ENCODE data around the gene ESPN. TPM values are rescaled to one million over a fixed set of nuclear protein-coding genes. Genes with fewer than 3 reads are reported as not detected.

The ESPN gene
- total and polyA plus RNA-seq, 10 of the 15 experiments (the other 5 are each of a cell fraction or from before 2014, with no cell fraction given), result 0.18 to 0.71 (median 0.59) TPM; not detected in 7

DNA sequence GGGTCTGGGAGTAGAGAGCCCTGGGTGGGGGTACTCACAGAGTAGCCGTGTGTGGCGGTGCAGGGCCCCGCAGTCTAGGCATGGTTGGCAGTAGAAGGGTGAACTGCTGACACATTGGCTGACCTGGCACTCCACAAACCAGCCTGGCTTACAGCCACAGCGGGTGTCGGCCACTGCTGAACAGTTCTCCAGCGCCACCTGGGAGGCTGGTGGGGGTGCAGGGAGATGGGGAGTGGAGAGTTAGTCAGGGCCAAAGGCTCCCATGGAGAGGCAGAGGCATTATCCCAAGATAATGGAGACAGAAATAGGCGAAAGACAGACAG lies 39.9 kb downstream of the ESPN start:
- H3K79me2 ChIP-seq (ENCODE audit: control insufficient read depth, insufficient read depth, low read length), result no peaks in the 10 kb centered on the region
- H3K27me3 ChIP-seq (replicated peaks in 1 of 2; ENCODE audit: control insufficient read depth in 2 of 2, insufficient read depth in 2 of 2, low read length in 1 of 2), result peaks cover 3% of the 10 kb centered on the region in 2 experiments; a peak in 3 of 4 replicates
- peak; percentile 38 for ATAC-seq
- no peaks in the 10 kb centered on the region; the same call in 1 of the 2 replicates for H3K4me1 ChIP-seq (ENCODE audit: control insufficient read depth, insufficient read depth, low read length)
- no peak overlapping the region for H3K4me3 ChIP-seq
- H3K27ac ChIP-seq (ENCODE audit: control insufficient read depth, insufficient read depth), result no peak overlapping the region
- no peaks in the 10 kb centered on the region for H4K20me1 ChIP-seq (ENCODE audit: control insufficient read depth, insufficient read depth)
- no peak overlapping the region for H2AFZ ChIP-seq (ENCODE audit: control insufficient read depth, low read depth, low read length)
- no peak overlapping the region for H3K4me2 ChIP-seq (ENCODE audit: control insufficient read depth, insufficient read depth)
- intact Hi-C loops (cut with micrococcal nuclease; ENCODE audit: unreplicated experiment) (no loop called here), in situ Hi-C loops (cut with MboI) (no loop called here)
- ChIA-PET RAD21 (ENCODE audit: unreplicated experiment) (no interaction called here), CTCF (interaction anchor here (1.5 to 1.9 kb wide), 2 partner anchors 24 to 27 kb away, joined by 4 to 7 read pairs; no protein-coding TSS in a partner anchor), POLR2A (interaction anchor here (0.5 kb wide), 1 partner anchor 21 kb away, joined by 4 read pairs; no protein-coding TSS in a partner anchor), SMC1A (ENCODE audit: uncharacterized antibody, unreplicated experiment) (no interaction called here)
- BruUV-seq (replicated peaks), result no TSS peak
- FAIRE-seq, result no peak
- H3K36me3 ChIP-seq (ENCODE audit: control insufficient read depth in 2 of 2, insufficient read depth in 2 of 2, low read length in 1 of 2), result no peaks in the 10 kb centered on the region
- TF ChIP-seq, protein P1, sequence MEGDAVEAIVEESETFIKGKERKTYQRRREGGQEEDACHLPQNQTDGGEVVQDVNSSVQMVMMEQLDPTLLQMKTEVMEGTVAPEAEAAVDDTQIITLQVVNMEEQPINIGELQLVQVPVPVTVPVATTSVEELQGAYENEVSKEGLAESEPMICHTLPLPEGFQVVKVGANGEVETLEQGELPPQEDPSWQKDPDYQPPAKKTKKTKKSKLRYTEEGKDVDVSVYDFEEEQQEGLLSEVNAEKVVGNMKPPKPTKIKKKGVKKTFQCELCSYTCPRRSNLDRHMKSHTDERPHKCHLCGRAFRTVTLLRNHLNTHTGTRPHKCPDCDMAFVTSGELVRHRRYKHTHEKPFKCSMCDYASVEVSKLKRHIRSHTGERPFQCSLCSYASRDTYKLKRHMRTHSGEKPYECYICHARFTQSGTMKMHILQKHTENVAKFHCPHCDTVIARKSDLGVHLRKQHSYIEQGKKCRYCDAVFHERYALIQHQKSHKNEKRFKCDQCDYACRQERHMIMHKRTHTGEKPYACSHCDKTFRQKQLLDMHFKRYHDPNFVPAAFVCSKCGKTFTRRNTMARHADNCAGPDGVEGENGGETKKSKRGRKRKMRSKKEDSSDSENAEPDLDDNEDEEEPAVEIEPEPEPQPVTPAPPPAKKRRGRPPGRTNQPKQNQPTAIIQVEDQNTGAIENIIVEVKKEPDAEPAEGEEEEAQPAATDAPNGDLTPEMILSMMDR (IDR thresholded peaks at IDR 0.05 in 2 of 3, conservative IDR thresholded peaks at IDR 0.05 in 1 of 3; ENCODE audit: control insufficient read depth in 2 of 3, extremely low read depth in 1 of 3, insufficient read depth in 1 of 3, low read depth in 3 of 3, low read length in 3 of 3), result 0 out of 6 replicates have a peak, but pooled peaks of 1 of the 3 experiments have one; percentile 15
- TF ChIP-seq NBN (IDR thresholded peaks at IDR 0.05) (no peak), ATF7 (IDR thresholded peaks at IDR 0.05; ENCODE audit: low read depth) (no peak), ZNF217 (IDR thresholded peaks at IDR 0.05) (no peak), RBBP5 (conservative IDR thresholded peaks at IDR 0.05) (no peak)
- 18% methylated on average over 7 of the region's 7 CpGs for WGBS (ENCODE audit: insufficient coverage, insufficient replicate concordance, low lambda C conversion rate, missing lambda C conversion rate)
- no peaks in the 10 kb centered on the region for H3K9me3 ChIP-seq (replicated peaks; ENCODE audit: control insufficient read depth, insufficient read depth, low read length)
- no peak overlapping the region for H3K9ac ChIP-seq (ENCODE audit: control insufficient read depth, insufficient read depth, low read length)
- no peak for DNase-seq (ENCODE audit: low read depth, low spot score)

DNA sequence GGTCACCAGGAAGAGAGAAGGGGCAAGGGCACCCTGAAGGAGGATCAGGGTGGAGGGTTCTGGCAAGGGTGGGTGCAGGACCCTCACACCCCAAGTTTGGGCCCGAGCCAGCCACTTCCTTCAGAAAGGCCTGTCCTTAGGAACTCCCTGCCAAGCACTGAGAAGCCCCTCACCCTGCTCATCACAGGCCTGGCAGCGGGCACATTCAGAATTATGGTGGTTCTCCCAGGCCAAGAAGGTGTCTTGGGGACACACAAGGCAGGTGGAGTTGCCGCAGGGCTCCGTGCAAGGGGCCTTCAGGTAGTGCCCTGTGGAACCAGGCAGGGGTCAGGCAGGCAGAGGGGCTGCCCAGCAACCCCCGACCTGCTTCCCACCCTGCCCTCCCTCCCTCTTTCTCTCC lies 40.3 kb downstream of the ESPN start:
- H3K4me3 ChIP-seq, result no peak overlapping the region
- FAIRE-seq (no peak), ATAC-seq (no peak), DNase-seq (ENCODE audit: low read depth, low spot score) (no peak)
- intact Hi-C loops (cut with micrococcal nuclease; ENCODE audit: unreplicated experiment), result no loop called here
- H4K20me1 ChIP-seq (ENCODE audit: control insufficient read depth, insufficient read depth), result no peaks in the 10 kb centered on the region
- H3K27me3 ChIP-seq (replicated peaks in 1 of 2; ENCODE audit: control insufficient read depth in 2 of 2, insufficient read depth in 2 of 2, low read length in 1 of 2), result peaks cover 0 to 3% of the 10 kb centered on the region in 2 experiments; a peak in 3 of 4 replicates
- no peak overlapping the region for H3K4me2 ChIP-seq (ENCODE audit: control insufficient read depth, insufficient read depth)
- H3K9ac ChIP-seq (ENCODE audit: control insufficient read depth, insufficient read depth, low read length), result no peak overlapping the region
- no peak overlapping the region for H2AFZ ChIP-seq (ENCODE audit: control insufficient read depth, low read depth, low read length)
- BruUV-seq (replicated peaks), result no TSS peak
- ChIA-PET SMC1A (ENCODE audit: uncharacterized antibody, unreplicated experiment) (no interaction called here), CTCF (interaction anchor here (1.5 to 1.9 kb wide), 2 partner anchors 24 to 27 kb away, joined by 4 to 7 read pairs; no protein-coding TSS in a partner anchor), POLR2A (no interaction called here), RAD21 (ENCODE audit: unreplicated experiment) (no interaction called here)
- no peaks in the 10 kb centered on the region for H3K79me2 ChIP-seq (ENCODE audit: control insufficient read depth, insufficient read depth, low read length)
- no peaks in the 10 kb centered on the region; the same call in 1 of the 2 replicates for H3K4me1 ChIP-seq (ENCODE audit: control insufficient read depth, insufficient read depth, low read length)
- 63% methylated on average over 4 of the region's 5 CpGs for WGBS (ENCODE audit: insufficient coverage, insufficient replicate concordance, low lambda C conversion rate, missing lambda C conversion rate)
- no peak overlapping the region for H3K27ac ChIP-seq (ENCODE audit: control insufficient read depth, insufficient read depth)
- no peaks in the 10 kb centered on the region for H3K9me3 ChIP-seq (replicated peaks; ENCODE audit: control insufficient read depth, insufficient read depth, low read length)
- no peaks in the 10 kb centered on the region for H3K36me3 ChIP-seq (ENCODE audit: control insufficient read depth in 2 of 2, insufficient read depth in 2 of 2, low read length in 1 of 2)
- in situ Hi-C loops (cut with MboI), result no loop called here
- TF ChIP-seq, protein P2, sequence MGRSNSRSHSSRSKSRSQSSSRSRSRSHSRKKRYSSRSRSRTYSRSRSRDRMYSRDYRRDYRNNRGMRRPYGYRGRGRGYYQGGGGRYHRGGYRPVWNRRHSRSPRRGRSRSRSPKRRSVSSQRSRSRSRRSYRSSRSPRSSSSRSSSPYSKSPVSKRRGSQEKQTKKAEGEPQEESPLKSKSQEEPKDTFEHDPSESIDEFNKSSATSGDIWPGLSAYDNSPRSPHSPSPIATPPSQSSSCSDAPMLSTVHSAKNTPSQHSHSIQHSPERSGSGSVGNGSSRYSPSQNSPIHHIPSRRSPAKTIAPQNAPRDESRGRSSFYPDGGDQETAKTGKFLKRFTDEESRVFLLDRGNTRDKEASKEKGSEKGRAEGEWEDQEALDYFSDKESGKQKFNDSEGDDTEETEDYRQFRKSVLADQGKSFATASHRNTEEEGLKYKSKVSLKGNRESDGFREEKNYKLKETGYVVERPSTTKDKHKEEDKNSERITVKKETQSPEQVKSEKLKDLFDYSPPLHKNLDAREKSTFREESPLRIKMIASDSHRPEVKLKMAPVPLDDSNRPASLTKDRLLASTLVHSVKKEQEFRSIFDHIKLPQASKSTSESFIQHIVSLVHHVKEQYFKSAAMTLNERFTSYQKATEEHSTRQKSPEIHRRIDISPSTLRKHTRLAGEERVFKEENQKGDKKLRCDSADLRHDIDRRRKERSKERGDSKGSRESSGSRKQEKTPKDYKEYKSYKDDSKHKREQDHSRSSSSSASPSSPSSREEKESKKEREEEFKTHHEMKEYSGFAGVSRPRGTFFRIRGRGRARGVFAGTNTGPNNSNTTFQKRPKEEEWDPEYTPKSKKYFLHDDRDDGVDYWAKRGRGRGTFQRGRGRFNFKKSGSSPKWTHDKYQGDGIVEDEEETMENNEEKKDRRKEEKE (IDR thresholded peaks at IDR 0.05), result no peak
- TF ChIP-seq NBN (IDR thresholded peaks at IDR 0.05), result no peak
- TF ChIP-seq ZBED1 (IDR thresholded peaks at IDR 0.05; ENCODE audit: borderline replicate concordance), result no peak
- no peak for TF ChIP-seq SMAD5 (IDR thresholded peaks at IDR 0.05; ENCODE audit: low read depth)
- TF ChIP-seq ZNF24 (IDR thresholded peaks at IDR 0.05), result no peak
- TF ChIP-seq RUNX3 (IDR thresholded peaks at IDR 0.05; ENCODE audit: low read length), result no peak
- TF ChIP-seq SMC3 (IDR thresholded peaks at IDR 0.05; ENCODE audit: borderline replicate concordance, low read length), result no peak
- TF ChIP-seq, protein P3, sequence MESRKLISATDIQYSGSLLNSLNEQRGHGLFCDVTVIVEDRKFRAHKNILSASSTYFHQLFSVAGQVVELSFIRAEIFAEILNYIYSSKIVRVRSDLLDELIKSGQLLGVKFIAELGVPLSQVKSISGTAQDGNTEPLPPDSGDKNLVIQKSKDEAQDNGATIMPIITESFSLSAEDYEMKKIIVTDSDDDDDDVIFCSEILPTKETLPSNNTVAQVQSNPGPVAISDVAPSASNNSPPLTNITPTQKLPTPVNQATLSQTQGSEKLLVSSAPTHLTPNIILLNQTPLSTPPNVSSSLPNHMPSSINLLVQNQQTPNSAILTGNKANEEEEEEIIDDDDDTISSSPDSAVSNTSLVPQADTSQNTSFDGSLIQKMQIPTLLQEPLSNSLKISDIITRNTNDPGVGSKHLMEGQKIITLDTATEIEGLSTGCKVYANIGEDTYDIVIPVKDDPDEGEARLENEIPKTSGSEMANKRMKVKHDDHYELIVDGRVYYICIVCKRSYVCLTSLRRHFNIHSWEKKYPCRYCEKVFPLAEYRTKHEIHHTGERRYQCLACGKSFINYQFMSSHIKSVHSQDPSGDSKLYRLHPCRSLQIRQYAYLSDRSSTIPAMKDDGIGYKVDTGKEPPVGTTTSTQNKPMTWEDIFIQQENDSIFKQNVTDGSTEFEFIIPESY (IDR thresholded peaks at IDR 0.05), result no peak
- no peak for TF ChIP-seq SIN3A (IDR thresholded peaks at IDR 0.05; ENCODE audit: low read depth, low read length)

All from GM12878 (cell line).